Measurements from ENCODE around the gene LMBRD2.
"Not testable (repeated sequence)": the region's sequence is repeated elsewhere in the genome, so short reads cannot be mapped to it uniquely, and the experiment has no call there.

The LMBRD2 gene

DNA sequence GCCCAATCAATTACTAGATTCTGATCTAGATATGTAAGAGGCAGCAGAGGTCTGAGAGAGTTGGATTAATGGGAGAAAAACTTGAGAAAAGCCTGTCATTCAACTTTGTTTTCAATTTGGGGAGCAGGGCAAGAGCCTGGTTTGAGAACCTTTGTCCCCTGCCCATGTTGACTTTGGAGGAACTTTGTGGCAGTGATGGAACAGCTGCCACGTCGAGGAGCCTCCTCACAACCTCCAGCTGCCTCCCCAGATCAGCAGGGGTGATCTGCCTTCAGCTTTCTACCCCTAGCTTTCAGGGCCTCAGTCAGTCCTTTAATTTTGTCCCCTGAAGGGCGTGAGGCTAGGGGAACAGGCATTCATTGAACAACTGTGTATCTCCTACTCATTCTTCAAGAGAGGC is 8.9 kb upstream of the LMBRD2 start:
- DNase-seq = no peak

DNA sequence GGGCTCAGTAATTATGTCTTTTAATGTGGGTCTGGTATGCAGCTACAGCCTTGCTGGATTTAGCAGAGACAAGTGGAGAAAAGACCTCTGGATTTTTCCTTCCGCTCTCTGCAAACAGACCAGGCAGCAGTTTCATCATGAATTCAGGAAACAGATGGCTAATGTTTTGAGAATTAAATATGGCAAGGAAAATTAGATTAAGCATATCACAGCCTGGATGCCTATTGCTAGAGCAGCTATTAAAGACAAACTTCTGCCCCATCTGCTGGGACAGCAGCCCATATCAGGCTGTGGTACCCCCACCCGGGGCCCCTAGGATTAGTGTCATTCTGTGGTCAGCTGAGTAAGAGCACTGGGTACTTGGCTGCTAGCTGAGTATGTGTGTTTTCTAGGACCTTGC is 6.5 kb upstream of the LMBRD2 start:
- no peak for DNase-seq

DNA sequence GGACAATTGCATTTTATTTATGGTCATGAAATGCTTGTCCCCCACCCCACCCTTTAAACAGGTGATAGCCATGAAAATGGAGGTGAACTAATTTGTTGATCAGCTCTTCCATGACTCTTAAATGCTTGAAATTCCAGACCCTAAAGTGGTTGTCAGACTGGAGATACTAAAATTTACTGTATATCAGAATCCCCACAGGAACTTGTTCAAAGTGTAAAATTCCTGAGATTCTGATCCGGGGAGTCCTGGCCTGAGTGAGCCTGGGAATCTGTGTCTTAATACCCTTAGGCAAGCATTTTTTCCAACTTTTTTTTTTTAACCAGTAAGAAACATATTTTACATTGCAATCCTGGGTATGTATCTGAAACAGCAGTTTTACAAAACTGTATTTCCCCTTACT is 4.9 kb upstream of the LMBRD2 start:
- DNase-seq = no peak

DNA sequence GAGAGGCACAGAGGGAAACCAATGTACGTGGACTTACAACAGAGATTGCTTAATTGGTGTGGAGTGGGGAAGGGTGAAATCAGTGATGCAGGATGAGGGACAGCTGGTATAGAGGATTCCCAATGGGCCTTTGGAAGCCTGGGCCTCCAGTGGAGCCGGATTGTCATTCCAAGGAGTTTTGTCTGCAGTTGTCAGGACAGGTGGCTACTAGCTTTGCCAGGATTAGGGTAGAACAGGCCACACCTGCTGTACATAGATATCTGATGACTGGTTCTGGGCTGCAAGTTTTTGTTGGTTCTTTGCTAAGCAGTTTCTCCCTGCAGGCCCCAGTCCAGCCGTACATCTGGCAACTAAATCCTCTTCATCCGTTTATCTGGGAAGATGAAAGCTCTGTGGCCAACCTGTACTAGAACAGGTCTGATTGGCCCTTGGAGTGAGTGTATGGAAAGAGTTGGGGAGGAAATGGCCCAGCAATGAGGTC is 4.5 kb upstream of the LMBRD2 start:
- DNase-seq = no peak

DNA sequence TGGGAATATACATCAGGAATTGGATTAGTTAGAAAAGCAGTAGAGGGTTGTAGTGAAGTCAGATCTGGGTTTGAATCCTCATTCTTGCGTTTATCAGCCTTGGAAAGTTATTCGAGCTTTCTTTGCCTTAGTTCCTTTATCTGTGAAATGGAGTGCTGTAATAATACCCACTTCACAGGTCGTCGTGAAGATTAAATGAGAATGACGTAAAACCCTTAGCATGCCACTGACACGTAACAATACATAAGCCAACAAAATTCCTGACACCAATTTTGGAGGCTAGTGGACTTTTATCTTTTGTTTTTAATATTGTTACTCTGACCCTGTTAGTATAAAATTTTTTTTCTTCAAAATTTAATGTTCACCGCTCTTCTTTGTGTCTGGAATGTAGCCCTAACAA is 3.6 kb upstream of the LMBRD2 start:
- DNase-seq = no peak

DNA sequence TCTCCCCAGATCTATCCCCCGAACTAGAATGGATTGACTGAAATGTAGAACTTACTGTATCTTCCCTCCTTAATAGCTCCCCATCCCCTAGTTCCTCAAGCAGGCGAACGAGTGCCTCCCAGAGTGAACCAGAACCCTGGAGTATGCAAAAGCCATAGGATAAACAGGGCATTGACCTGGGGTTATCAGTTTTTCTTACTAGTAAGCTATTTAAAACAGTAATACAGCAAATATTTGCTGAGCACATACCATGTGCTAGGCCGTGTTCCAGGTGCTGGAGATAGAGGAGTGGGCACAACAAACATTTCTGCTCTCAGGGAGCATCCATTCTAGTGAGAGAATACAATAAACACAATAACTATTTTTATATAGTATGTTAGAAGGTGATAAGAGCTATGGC is 2.0 kb upstream of the LMBRD2 start:
- DNase-seq = no peak

DNA sequence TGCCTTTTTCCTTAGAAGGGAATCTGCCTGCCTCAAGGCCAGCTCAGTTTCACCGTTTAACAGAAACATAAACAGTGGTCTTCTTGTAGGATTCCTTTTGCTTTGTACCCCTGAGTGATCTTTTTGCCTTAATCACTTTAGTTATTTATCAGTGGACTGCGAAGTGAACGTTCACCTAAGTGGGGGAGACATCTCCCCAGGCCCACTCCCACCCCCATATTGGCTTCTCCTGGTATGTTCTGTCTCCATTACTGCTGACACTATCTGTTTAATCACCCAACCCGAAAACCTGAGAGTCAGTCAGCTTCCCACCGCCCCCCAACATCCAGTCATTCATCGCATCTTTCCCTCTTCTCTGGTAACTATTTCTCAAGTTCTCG is 1.6 kb upstream of the LMBRD2 start:
- no peak for DNase-seq

DNA sequence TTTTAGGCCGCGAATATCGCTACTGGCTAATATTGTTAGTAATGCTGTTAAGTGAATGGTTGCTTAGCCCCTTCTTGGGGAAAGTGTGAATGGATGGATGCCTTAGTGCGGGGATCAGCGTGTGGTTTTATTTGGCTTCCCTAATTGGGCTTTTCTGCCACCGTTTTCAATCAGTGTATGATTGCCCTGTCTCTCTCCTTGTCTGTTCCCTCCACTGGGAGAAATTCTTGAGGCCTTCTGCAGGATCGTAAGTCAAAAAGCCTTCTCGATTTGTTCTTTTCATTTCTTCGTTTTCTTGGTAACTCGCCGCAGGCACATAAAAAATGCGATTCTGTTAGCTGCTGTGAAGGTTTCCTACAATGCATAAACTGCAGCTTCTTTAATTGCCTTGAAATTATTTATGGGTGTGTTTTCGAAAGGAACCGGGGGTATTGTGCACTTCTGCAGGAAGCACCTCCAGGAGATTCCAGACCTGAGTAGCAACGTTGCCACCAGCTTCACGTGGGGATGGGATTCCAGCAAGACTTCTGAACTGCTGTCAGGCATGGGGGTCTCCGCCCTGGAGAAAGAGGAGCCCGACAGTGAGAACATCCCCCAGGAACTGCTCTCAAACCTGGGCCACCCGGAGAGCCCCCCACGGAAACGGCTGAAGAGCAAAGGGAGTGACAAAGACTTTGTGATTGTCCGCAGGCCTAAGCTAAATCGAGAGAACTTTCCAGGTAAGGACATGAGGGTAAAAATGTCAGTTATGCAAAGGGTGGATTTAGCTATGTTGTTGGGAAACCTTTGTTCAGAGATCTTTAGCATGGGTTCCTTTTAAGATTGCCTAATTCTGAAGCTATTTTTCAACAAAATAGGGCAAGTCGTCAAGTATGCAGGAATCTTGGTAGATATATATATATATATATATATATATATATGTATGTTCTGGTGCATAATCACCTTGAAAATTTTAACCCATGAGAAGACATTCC is 924 bp upstream of the LMBRD2 start:
- no peak for DNase-seq

DNA sequence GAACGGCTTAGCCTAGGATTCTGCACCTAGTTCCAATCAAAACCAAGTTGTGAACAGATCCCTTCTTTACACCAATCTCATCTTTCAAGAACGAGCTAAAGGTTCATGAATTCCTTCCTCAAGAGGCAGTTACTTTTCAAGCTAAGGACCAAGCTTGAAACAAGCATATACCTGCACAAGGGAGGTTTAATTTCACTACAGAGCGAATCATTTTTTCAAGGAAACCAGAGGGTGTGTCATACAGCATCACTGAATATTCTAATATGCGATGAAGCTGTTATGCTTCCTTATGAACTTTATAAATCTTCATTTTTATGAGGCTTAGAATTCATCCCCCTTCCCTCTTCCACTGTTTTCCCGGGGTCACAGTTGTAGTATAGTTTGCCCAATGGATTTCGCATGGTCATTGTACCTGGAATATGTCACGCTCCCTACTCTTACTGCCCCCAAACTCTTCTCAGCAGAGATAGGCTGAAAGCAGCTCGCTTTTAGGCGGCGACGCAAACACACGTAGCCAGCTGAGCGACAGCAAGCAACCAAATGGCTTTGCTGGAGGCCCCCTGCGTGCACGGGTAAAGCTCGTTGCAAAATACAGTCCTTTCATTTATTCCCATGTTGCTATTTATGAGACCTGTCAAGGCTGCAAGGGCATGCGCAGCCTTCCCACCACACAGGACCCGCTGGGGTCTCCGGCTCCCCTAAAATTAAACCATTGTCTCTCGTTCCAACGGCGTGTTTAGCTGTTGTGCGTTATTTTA is 832 bp downstream of the LMBRD2 start:
- peak; percentile 50 for DNase-seq

DNA sequence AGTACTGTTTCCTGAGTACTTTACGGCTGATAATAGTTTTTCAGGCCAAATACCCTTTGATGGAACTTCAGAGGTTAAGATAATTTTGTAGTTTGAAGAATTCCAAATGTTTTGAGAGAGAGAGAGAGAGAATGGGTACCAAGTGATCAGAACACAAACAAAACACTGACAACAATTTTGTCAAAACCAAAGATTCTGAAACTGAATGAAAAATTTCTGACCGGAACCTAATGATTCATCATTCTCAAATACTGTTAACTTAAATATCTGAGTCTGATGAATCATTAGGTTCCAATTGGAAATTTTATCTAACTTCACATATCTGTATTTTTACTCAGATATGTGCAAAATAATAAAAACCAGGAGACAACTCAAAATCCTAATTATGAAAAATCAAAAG is 4.0 kb downstream of the LMBRD2 start:
- no peak for DNase-seq

DNA sequence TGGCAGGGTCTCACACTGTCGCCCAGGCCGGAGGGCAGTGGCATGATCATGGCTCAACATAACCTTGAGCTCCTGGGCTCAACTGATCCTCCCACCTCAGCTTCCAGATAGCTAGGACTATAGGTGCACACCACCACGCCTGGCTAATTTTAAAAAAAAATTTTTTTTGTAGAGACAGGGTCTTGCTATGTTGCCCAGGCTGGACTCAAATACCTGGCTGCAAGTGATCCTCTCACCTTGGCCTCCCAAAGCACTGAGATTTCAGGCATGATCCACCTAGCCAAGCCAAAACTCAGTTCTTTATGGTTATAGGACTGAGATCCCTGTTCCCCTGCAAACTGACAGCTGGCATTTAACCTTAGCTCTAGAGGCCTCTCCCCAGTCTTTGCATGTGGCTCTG is 5.3 kb downstream of the LMBRD2 start:
- no peak for DNase-seq

DNA sequence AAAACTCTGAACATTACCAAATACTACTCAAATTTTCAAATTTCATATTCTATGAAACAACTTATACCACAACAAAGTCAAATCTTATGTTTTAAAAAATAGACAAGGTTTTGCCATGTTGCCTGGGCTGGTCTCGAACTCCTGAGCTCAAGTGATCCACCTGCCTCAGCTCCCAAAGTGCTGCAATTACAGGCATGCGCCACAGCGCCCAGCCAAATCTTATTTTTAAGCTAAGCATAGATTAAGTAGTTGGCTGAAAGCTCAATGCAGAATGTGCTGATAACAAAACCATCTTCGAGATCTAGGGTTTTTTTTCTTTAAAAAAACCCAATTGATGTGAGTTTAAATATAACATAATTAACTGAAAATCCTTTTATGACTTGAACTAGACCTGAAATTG is 6.4 kb downstream of the LMBRD2 start:
- no peak for DNase-seq

DNA sequence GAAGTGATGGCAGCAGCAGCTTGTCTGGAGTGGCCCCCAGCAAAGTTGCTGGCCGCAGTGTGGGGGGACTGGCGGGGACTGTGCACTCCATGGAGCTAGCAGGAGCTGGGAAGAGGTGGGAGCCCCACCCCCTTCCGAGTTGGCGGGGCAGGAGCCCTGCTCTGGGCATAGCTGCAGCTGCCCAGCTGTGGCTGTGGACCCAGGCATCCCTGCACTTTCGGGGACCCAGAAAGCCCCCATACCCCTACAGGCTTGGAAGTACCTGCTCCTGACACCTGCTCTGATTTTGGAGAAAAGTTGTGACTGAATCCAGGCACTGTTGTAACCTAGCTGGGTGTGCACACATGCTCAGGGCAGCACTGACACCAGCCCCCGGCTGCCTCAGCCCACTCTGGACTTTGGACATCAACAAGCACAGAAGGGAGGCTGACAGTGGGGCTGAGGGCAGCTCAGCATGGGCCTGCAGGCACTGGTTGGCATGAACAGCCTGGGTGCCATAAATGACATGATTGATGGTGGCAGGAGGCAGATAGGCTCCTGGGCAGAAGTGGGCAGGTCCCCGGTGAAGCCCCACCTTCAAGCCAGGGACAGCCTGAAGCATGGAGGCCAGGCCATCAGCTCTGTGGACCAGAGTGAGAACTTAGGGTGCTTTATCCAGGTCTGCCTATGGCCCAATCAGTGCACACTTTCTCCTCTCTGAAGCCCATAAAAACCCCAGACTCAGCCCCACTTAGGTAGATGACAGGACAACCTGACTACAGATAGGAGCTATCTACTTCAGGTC is 12.6 kb downstream of the LMBRD2 start:
- DNase-seq = no peak

DNA sequence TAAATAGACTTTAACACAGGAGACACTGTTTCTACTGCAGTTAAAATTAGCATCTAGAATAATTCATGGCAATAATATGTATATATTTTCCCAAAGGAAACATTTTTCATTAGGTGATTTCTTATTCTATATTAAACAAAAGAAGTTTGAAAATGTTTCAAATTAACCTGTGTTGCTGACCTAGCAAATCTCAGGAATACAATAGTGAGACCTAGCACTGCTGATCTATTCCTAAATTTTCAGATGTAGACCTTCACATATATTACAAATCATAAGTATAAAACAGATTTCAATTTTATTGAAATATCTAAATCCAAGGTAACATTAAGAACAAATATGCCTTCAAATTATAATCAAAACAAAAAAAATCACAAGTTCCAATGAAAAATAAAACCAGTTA is 15.1 kb downstream of the LMBRD2 start:
- DNase-seq = no peak

DNA sequence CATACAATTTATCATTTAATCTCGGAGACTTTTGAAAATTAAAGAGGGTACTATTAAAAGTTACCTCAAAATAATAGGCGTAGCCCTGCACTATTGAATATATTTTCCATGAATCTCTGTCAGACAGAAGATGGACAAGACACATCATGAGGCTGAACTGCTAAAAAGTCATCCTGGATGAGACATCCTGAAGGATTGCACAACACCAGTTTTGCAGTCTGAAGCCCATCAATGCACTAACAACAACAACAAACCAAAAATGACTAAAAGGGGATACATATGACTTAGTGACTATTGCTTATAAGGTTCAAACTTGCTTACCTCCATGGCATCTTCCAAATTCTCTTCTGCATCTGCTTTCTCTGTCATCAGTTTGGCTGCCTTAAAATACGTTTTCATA is 15.7 kb downstream of the LMBRD2 start:
- DNase-seq = no peak

DNA sequence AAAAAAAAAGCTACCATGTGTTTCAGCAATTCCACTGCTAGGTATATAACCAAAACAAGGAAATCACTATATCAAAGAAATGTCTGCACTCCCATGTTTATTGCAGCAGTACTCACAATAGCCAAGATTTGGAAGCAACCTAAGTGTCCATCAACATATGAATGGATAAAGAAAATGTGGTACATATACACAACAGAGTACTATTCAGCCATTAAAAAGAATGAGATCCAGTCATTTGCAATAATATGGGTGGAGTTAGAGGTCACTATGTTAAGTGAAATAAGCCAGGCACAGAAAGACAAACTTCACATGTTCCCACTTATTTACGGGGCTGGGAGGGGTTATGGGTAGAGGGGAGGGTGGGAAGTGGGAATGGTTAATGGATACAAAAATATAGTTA is 18.7 kb downstream of the LMBRD2 start:
- DNase-seq = not testable (repeated sequence)

DNA sequence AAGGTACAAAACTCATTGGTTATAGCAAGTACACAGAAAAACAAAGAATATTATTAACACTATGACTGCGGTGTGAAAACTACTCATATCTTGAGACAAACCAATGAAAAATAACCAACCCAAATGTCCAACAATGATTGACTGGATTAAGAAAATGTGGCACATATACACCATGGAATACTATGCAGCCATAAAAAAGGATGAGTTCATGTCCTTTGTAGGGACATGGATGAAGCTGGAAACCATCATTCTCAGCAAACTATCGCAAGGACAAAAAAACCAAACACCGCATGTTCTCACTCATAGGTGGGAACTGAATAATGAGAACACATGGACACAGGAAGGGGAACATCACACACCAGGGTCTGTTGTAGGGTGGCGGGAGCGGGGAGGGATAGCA is 22.0 kb downstream of the LMBRD2 start:
- DNase-seq = not testable (repeated sequence)

DNA sequence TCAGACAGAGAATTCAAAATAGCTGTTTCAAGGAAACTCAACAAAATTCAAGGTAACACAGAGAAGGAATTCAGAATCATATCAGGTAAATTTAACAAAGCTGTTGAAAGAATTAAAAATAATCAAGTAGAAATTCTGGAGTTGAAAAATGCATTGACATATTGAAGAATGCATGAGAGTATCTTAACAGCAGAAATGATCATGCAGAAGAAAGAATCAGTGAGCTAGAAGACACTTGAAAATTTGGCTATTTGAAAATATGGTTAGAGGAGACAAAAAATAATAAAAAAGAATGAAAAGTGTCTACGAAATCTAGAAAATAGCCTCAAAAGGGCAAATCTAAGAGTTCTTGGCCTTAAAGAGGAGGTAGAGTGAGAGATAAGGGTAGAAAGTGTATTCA is 22.9 kb downstream of the LMBRD2 start:
- DNase-seq = no peak

DNA sequence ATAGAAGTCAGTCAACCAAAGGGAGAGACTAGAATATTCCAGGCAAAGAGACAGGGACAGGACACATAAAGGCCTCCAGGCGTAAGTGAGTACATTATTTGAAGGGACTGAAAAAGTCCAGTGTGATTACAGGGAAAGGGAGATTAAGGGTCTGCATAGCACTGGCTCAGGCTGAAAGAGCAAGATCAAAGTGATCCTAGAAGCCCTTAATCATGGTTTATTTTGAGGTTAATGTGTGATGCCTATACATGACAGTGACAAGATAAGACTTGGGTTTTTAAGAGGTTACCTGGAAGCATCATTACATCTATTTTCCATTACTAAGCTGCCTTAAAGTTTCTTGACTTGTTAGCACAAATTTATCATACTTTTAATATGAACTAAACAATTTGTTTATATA is 25.8 kb downstream of the LMBRD2 start:
- DNase-seq = no peak

DNA sequence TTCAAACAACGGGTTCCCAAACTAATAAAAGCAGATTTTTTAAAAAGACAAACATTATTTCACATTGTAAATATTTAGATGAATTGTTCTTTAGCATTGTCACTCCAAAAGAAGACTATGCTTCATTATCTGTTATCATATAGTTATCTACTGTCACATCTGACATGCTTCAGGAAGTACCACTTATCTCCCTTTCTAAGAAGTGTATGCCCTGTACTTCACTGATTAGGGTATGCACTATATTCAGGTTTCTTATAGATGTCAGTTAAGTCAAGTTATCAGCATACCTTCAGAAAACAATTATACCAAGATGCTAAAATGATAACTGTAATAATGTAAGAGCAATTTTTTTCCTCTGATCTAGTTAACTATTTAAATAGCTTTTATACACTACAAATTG is 40.4 kb downstream of the LMBRD2 start:
- DNase-seq = no peak

DNA sequence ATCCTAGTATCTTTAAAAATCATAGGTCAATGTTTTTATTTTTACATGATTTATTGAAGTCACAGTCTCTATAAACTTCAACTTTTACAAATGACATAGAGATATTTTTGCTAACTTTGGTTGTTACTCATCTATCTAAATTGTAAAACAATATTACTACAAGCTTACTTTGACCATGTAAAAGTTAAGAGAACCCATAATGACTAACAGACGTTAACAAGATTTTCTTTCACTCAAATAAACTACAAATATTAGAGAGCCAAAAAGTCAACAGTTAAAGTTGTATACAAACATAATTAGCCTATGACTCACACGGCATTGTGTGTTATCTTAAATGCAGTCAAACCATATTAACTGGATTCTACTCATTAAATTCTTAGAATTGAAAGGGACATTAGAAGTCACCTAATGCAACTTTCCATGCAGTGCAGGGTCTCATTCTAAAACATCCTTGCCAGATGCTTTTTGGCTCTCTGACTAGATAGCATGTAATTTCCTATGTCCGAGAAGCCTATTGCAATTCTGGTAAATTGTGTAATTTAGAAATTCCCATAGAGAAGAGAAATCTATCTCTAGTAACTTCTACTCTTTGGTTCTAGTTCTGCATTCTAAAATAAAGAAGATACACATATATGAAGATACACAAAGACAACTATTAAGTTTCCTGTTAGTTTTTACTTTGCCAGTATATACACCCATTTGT is 42.8 kb downstream of the LMBRD2 start:
- no peak for DNase-seq

DNA sequence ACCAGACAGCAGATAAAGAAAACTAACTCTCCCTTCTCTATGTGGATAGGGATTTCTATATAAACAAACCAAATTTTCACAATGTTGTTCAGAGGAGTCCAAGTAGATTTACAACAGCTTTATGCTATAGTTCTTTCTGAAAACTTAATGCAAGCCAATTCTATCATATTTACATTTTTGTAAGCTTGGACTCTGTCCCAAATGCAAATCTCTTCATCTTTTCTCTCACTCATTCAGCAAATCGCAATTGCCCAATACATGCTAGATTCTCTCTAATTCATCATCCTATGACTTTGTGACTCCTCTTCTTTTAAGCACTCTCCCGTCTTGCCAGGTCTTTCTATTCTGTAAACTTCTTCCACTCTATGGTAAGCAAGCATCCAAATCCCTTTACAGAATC is 45.9 kb downstream of the LMBRD2 start:
- no peak for DNase-seq

DNA sequence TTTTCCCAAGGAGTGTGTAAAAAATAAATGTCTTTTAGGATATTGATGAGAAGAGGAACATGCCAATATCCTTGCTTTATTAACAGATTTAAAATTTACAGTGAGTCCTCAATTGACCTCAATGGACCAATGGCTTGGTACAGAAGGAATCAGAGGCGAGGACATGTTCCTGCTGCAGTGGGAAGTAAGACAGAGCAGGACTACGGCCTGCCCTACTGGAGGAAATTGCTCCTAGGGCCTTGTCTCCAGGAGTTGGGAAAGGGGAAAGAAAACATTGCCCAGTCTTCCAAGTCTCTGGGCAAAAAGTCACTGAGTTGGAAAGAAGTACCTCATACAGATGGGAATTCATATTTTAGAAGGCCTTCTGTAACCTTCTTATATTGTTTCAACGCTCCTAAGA is 51.9 kb downstream of the LMBRD2 start:
- no peak for DNase-seq

All from stimulated activated CD4-positive, alpha-beta T cell treated with anti-CD3 and anti-CD28 coated beads, Interleukin-4, amount 100 ng/mL, for 1 hour (primary cell).